CD4-positive, alpha-beta T cell treated with Interleukin-15 for 4 hours (primary cell): ENCODE results near the gene IP6K3.

Experiments used
- DNase-seq: peaks from one replicate; pipeline ENCODE4 v3.0.0-alpha.2; 2020; ENCODE audit warnings: low spot score

IP6K3 gene

DNA sequence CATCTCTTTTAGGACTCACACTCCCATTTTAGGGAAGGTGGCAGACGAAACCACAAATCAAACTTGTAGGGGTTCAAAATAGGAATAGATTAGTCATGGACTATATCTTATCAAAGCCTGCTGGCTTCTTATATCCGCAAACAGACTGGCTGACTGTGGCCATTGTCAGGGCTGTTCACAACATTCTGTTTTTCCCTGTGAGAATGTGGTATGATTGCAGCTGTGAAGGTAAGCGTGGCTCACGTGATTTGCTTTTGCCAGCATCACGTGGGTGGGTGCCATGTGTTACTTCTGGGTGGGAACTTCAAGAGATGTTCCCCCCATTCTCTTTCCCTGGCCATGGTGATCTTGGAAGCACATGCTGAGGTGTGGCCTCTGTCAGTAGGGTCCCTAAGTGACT lies 5.9 kb downstream of the IP6K3 start:
- no peak for DNase-seq

DNA sequence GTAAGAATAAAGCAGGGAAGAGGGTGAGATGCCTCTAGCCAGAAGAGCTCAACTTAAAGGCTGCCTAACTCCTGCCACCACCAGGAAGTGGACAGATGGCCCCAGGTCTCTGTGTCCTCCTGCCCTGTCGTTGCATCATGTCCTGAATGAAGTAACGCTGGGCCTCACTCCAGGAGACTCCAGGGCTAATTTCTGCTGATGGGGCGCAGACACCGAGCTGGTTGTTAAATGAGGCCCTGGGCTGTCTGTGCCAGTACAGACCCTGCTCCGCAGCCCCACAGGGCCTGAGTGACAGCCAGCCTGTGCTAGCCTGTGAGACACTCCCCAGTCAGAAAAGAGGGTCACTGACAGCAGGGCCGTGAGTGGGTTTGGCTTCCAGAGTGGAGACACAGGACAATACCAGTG lies 6.5 kb downstream of the IP6K3 start:
- no peak for DNase-seq

DNA sequence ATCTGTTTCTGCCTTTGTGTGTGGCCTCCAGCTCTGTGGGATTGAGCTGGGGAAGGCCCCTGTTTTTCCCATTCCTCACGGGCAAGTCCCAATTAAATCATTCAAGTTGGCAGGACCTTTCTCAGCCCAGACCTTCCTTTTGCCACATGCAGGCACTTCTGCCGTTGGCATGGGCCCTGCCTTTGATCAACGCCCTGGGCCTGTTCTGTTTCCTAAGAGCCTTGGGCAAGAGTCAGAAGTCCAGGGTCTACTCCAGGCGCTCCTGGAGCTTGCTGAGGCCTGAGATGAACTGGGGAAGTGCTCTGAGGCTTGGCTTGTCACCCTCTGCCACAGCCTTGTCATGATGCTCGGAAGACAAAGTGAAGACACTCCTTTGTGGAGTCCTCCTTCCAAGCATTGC lies 7.1 kb downstream of the IP6K3 start:
- DNase-seq = no peak

DNA sequence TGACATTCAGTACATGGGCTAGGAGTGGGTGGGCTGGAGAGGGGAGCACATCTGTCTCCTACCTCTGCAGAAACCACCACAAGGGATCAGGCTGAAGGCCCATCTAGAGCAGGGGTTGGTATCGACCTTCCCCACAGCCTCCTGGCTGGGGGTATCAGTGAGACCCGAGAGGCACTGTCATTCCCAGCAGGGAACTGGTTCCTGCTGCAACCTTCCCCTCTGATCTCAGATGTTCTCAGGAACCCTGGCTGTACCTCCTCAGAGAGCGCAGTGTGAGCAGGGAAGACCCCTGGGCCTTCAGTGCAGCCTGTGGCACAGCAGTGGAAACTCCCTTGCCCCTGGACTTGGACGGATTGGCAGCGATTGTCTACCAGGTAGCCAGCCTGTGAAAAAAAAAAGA lies 7.8 kb downstream of the IP6K3 start:
- DNase-seq = no peak

DNA sequence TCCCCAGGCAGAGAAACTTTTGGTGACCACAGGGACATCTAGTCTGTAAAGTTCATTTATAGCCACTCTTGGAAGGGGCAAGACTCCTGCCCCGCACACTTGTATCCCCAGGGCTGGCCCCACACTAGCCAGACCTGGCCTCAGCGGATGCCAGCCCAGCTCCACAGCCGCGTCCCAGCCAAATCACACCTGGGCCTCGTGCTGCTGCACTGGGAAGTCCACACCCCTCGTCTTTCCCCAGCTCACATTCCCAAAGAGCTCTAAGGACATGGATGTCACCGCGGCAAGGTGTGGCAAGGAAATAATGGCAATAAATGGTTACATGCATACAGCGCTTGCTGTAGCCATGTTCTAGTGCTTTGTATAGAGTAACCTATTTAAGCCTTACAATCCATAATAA lies 8.6 kb downstream of the IP6K3 start:
- no peak for DNase-seq

DNA sequence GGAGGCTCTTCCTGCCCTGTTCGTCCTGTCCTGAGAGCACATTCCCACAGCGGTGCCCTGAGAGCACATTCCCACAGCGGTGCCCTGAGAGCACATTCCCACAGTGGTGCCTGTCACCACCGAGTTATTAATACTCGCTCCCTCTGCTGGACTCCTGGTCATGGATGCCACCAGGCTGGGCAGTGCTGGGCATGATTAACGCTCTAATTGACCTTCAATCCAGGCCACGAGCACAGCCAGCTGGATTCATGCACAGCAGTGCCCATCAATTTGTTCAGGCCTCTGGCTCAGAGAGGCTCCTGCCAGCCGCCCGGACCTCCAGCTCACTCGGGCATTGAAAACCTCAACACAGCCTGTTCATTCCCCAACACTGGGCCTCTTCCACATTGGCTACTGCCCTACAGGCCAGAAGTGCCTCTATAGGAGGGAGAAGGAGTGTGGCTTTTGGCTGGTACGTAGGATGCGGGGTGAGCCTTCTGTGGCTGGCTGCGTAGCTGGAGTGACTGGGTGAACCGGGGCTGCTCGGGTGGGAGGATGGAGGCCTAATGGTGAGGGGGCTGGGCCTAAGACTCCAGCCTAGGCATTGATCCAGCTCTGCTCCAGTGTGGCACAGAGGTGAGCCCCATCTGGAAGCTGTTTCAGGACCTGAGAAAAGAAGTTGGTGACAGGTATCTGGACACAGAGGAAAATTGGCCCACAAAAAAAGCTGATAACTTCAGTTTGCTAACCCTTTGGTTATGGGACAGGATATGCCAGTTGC lies 9.3 kb downstream of the IP6K3 start:
- DNase-seq = no peak

DNA sequence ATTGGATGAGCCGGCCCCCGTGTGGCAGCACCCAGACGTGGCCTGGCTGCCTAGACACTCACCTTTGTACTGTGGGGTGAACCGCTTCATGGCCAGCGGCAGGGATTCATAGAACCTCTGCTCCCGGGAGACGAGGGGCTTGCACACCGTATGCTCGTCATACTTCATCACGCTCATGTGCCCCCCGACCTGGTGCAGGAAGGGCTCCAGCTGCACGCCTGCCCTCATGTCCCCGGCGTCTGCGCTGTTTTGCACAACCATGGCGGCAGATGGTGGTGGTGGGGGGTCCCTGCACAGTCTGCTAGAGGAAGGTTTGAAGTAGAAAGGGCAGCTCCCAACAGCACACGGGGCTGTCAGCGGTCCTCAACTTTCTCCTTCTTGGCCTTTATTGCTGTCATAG lies 11.5 kb downstream of the IP6K3 start:
- DNase-seq = no peak

DNA sequence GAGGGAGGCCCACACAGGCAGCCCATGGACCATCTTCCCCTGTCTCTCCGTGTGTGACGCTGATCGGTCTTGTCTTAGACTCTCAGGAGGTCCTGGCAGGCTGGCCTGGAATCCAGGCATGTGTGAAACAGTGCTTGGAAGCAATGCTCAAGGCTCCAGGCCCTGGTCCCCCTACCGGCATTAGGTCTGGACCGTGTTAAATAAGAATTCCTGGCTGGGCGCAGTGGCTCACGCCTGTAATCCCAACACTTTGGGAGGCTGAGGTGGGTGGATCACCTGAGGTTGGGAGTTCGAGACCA lies 13.0 kb downstream of the IP6K3 start:
- DNase-seq = no peak

DNA sequence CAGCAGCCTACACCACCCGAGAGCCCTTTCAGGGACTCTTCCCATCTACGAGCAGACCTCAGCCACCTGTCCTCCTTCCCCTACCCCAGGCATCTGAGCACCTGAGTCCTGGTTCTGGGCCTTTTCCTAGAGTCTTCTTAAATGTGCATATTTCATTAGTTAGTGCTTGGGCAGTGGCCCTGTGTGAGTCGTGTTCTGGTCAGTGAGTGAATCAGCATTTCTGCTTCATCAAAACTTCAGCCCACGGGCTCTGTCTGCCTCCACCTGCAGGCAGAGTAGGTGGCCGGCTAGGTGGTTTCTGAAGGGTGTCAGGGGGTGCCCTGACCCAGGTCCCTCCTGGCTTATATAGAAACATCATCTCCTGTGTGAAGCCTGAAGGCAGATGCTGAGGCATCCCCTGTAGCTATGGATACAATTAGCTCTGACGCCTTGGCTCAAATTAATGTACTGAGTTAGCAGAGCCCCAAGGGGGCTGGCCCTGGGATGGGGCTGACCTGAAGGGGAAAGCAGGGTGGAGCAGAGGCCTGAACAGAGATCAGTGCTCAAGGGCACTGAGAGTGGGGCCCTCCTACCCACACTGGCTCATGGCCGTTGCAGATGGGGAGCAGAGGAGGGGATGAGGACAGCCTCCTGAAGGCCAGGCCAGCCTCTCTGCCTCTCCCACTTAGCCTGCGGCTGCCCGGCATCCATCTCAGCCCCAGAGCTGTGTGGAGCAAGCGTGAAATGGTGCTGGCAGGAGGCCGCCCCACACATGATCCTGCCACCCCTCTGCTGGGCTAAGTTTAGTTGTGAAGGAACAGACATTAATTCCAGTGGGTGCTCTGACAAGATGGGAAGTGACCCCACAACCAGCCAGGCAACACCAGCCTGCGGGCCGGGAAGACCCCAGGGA lies 13.6 kb downstream of the IP6K3 start:
- no peak for DNase-seq

DNA sequence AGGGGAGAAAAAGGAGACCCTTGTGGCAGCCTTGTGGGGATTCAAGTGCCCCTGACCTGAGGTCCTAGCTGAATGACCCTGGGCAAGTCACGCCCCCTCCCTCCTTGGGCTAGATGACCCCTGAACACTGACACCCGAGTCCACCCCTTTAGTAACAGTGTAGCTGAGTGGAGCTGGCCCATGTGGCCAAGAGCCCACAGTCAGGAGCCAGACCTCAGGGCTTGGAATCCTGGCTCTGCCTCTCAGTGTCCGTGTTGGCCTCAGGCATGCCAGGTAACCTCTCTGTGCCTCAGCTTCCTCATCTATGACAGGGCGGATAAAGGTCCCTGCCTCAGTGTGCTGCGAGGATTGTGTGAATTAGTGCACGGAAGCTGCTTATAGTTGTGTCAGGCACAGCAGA lies 14.3 kb downstream of the IP6K3 start:
- DNase-seq = no peak

DNA sequence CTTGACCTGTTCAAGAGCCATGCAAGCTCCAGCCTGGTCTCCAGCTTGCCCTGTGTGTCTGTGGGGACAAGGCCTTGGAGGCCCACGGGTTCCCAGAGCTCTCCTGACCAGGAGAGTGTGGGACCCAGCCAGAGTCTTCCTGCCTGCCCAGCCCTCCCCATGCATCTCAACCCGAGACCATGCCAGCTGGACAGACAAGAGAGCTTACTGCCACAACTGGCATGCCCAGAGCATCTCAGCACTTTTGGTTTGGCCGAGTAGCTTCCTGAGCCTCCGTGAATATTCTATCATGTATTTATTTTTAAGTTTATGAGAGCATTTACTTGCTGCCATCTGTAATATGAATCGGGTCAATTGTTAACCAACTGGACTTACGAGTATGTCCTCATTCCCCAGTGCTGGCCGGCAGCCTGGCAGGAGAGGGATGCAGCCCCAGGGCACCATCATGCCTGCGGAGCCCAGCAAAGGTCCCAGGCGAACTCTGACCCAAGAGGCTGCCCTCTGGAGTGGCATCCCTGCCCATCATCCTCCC lies 14.9 kb downstream of the IP6K3 start:
- no peak for DNase-seq

DNA sequence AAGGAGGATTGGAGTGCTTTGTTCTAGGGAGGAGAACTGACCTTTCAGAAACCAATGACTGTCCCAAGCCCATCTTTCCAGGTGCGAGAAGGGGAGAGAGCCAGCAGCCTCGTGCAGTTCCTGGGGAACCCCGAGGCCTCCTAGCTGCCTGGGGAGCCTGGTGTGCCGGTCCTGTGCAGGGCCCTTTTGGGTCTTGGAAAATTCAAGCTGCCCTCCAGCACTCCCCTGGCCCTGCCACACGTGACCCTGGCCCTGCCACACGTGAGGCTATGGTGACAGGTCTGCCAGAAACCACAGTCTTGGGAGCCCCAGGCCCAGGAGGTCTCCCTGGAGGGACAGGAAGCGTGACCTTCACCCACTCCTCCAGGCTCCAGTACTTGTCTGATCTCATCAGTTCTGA lies 15.7 kb downstream of the IP6K3 start:
- no peak for DNase-seq

DNA sequence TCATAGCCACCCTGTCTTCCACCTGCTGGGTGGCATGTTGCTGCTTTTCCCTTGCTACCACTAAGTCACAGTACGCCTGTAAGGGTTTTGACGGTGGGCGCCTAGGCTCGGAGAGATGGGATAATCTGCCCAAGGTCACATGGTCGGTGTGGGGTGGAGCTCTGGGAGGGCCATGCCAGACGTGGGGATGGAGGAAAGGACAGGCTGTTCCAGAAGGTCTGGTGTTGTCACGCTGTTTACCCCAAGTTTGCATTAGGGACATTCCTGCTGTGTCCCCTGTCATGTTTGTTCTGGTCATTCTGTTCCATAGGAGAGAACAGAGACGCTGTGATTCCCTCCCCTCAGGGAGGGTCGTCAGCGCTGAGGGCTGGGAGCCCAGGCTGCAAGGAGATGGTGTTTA lies 16.1 kb downstream of the IP6K3 start:
- no peak for DNase-seq

DNA sequence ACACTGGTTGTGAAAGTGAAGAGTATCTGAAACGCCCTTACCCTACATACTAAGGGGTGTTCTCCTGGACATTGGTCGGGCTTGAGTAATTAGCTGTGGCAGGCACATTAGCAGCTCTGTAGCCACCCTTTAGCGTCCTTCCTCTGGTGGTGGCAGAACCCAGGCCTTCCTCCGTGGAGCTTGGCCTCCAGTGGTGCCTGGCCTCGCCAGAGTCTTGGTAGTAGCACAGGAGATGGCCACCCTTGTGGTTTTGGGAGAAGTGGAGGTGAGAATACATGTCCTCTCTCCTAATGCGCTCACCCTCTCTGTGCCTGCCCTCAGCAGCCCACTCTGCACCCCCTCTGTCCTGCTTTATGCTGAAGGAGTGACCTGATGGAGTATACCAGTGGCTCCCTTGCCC lies 17.6 kb downstream of the IP6K3 start:
- DNase-seq = no peak

DNA sequence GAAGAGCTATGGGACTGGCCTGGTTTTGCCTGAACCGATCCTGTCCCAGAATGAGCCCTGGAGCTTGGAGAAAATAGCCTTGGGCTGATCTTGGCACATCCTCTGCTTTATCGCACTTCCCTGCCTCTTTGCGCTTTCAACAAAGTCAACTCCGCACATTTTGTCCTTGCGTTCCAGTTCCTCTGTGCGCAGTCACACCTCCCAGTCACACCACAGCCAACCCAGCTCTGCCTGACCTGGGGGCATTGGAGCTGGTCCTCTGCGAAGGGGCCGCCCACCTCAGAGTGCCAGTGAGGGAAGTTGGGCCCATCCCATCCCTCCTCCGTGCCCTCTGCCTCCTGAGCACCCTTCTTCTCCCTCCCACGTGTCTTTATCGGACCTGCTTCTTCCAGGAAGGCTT lies 18.3 kb downstream of the IP6K3 start:
- no peak for DNase-seq

DNA sequence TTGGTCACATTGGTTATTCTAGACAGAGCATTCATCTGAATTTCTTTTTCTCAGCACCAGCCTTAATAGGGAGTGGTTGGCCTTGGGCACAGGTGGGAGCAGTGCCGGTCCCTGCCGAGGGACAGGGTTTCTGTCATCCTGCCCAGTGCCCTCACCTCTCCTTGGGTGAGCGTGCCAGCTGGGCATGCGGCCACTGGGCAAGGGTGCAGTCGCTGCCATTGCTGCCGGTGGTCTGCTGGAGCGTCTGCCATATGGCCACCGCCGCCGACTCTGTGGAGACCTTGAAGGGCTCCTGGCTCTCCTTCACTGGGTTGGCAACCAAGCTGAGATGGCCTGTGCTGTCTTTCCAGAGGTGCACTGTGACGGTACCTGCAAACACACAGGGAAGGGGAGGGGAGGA lies 18.8 kb downstream of the IP6K3 start:
- no peak for DNase-seq

DNA sequence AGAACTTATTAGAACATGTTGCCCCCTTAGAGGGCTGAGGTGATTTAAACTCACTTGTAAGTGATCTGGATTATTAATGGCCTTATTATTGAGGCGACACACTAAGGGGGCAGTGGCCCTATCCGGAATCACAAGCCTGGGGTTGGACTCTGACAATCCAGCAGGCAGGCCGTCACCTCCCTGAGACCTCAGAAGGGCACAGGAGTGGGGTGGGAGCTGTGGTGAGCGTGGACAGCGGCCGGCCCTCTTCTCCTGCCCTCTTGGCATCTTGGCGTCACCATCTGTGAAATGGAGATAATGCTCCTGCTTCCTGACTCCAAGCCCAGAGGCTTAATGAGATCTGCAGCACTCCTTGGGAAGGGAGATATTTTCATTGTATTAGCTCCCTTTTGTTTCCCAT lies 19.6 kb downstream of the IP6K3 start:
- DNase-seq = no peak

DNA sequence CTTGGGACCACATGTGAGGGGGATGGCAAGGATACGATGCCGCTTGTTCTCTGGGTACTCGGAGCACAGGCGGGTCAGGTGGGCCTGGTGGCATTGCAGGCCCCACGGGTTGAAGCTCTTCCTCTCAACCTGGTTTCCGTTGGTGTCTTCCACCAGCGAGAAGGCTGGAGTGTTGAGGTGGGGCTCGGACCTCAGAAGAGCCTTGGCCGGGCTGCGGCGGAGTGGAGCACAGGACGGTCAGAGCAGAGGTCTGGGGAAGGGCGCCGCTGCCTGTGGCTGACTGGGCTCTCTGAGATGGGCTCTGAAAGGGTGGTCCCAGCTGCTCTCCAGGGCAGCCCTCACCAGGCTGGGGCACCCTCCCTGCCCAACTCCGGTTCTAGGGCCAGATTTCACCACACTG lies 20.0 kb downstream of the IP6K3 start:
- no peak for DNase-seq

DNA sequence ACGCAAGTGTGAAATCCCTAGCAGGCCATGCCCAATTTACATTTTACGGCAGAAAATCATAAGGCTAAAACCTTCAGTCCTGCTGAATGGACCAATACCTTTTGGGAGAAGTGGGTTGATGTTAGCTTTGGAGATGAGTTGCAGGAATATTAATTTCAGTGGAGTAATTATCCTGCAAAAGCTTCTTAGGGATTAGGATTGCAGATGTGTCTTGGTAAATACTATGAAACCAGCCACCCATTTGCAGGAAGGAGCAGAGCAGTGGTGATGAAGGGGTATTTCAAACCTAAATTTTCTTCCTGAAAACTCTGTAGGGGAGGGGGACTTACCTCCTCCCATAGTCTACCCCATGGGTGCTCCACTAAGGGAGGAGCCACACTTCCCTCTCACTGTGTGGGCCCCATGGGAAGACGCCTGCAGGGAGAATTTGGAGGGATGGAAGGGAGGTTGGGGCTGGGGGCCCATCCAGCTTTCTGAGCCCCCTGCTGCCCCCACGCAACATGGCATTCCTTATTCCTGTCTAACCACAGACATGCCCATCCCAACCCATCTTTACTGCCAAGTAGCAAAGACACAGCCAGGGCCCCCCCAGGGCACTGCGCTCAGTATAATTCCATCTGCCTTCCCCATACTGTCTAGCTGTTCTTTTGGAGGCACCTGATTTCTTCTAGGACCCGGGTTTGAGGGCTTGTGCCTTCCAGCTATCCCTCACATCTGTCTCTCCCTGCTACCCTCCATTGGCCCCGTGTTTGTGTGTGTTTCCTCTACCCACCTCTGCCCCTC lies 20.6 kb downstream of the IP6K3 start:
- DNase-seq = no peak

DNA sequence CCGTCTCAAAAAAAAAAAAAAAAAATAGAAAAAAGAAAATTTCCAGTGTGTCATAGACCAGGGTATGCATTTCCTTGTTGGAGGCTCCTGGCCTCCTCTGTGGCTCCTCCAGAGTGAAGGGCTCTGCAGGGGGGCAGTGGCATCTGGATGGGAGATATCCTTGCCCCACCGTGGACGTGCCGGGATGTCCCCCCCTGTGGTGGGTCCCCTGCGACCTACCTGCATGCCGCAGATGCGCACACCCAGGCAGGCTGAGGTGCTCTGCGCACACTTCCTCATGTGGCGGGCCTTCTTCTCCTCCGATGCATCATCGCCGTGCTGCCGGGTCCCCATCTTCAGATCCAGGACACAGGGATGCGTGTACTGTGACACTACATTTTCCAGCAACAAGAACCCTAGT lies 21.5 kb downstream of the IP6K3 start:
- DNase-seq = no peak

DNA sequence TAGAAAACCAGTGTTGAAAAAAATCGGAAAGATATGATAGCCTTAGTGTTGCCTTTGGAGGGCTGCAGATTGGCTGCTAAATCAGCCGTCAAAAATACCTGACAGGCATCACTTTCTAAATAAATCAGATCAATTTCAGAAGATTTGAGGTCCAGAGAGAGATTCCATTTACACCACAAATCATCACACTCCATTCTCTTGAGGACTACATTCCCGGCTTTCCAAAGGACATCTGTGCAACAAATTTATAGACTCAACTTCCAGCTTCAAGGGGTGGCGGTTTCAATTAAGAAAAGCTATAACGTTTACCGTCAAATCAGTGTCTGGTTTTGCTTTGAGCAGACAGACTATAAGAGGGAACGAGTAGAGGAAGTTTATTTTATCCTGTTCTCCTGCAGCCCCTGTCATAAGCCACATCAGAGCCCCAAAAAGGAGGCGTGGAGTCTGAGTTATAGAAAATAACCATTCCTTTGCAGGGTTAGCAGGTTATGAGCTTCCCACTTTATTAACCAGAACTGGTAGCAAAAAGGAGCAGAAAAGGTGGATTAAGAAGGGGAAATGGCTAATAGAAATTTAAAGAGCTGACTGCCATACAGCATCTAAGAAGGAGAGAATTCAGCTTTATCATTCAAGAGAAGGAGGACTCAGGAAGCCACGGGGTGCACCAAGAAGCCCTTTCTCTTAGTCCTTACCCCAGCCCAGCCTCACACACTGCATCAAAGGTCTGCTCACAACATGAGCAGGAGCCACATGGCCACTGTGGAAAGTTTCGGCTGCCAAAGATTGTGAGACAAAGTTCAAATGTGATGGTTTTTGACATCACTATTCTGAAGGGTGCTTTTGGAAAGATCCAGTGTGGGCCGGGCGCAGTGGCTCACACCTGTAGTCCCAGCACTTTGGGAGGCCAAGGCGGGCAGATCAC lies 22.3 kb downstream of the IP6K3 start:
- DNase-seq = no peak
